ENCODE results near the gene IFI27L1.

IFI27L1 gene

GRCh38 chr14:94050231-94050880 lies 30.8 kb upstream of the IFI27L1 start:
- ChIA-PET CTCF (interaction anchor here (0.8 to 11.3 kb wide), 10 partner anchors 13 to 114 kb away, joined by 3 to 143 read pairs (median 14); no protein-coding TSS in a partner anchor), POLR2A (interaction anchor here (0.7 kb wide), 1 partner anchor 550 kb away, joined by 3 read pairs; no protein-coding TSS in a partner anchor)
- TF ChIP-seq, protein P1, sequence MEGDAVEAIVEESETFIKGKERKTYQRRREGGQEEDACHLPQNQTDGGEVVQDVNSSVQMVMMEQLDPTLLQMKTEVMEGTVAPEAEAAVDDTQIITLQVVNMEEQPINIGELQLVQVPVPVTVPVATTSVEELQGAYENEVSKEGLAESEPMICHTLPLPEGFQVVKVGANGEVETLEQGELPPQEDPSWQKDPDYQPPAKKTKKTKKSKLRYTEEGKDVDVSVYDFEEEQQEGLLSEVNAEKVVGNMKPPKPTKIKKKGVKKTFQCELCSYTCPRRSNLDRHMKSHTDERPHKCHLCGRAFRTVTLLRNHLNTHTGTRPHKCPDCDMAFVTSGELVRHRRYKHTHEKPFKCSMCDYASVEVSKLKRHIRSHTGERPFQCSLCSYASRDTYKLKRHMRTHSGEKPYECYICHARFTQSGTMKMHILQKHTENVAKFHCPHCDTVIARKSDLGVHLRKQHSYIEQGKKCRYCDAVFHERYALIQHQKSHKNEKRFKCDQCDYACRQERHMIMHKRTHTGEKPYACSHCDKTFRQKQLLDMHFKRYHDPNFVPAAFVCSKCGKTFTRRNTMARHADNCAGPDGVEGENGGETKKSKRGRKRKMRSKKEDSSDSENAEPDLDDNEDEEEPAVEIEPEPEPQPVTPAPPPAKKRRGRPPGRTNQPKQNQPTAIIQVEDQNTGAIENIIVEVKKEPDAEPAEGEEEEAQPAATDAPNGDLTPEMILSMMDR (IDR thresholded peaks at IDR 0.05; ENCODE audit: insufficient read depth, low read length, missing control alignments), result no peak
- no peak overlapping the region for H3K4me3 ChIP-seq (ENCODE audit: low read depth, low read length)
- DNase-seq (ENCODE audit: low read depth, low spot score), result no peak

DNA sequence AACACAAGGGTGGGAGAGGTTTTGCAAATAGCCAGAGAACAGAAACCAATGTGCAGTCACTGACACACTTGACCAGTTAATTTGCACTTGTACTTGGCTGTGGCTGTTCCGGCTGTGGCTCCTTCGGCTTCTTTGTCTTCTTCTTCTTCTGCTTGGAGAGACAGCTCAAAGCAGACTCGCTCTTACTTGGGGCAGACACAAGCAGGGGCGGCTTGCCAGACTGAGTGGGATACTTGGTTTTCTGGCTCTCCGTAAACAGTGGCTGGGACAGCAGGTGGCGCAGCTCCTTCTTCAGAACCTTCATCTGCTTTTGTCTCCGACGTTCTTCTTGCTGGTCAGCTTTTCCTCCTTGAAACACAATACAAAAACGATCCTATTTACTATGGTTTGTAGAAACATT lies 30.0 kb upstream of the IFI27L1 start:
- no peak for DNase-seq (ENCODE audit: low read depth, low spot score)
- ChIA-PET CTCF (interaction anchor here (0.6 to 11.3 kb wide), 12 partner anchors 10 to 133 kb away, joined by 3 to 143 read pairs (median 6); no protein-coding TSS in a partner anchor), POLR2A (interaction anchor here (1.1 kb wide), 1 partner anchor 85 kb away, joined by 3 read pairs; no protein-coding TSS in a partner anchor)
- no peak overlapping the region for H3K4me3 ChIP-seq (ENCODE audit: low read depth, low read length)
- TF ChIP-seq, protein P1 (IDR thresholded peaks at IDR 0.05; ENCODE audit: insufficient read depth, low read length, missing control alignments), result peak; percentile 56

DNA sequence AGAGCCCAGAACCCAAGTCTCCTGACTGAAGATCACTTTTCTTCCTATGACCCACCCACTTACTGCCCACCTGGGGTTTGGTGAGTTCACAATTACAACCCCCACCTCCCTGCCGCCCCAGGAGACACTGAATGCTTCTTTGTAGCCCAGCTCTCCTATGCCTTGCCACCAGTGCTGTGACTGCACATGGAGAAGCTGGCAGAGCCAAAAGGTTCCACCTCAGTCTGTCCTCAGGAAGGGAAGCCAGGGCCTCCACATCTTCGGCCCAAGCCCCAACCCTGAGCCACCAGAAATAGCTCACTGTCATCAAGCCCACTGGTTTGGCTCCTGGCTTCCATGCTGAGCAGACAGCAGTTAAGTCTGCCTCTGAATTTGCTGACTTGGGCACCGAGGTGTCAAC lies 29.3 kb upstream of the IFI27L1 start:
- CTCF ChIA-PET, result interaction anchor here (0.6 to 11.3 kb wide), 11 partner anchors 10 to 128 kb away, joined by 3 to 143 read pairs (median 7); no protein-coding TSS in a partner anchor
- TF ChIP-seq, protein P1 (IDR thresholded peaks at IDR 0.05; ENCODE audit: insufficient read depth, low read length, missing control alignments), result no peak
- POLR2A ChIA-PET, result interaction anchor here (0.8 to 1.1 kb wide), 2 partner anchors 29 to 85 kb away, joined by 3 read pairs; partner anchors contain the start of genes DDX24 and IFI27L1
- DNase-seq (ENCODE audit: low read depth, low spot score), result no peak
- H3K4me3 ChIP-seq (ENCODE audit: low read depth, low read length), result no peak overlapping the region

GRCh38 chr14:94052199-94052598 lies 28.9 kb upstream of the IFI27L1 start:
- ChIA-PET CTCF (interaction anchor here (1.3 to 11.3 kb wide), 8 partner anchors 12 to 128 kb away, joined by 4 to 143 read pairs (median 30); no protein-coding TSS in a partner anchor), POLR2A (interaction anchor here (0.8 kb wide), 1 partner anchor 29 kb away, joined by 3 read pairs; the partner anchor contains the start of genes DDX24 and IFI27L1)
- DNase-seq (ENCODE audit: low read depth, low spot score), result no peak
- TF ChIP-seq, protein P1 (IDR thresholded peaks at IDR 0.05; ENCODE audit: insufficient read depth, low read length, missing control alignments), result no peak
- H3K4me3 ChIP-seq (ENCODE audit: low read depth, low read length), result no peak overlapping the region

GRCh38 chr14:94052662-94053061 lies 28.4 kb upstream of the IFI27L1 start:
- ChIA-PET POLR2A (interaction anchor here (0.8 kb wide), 1 partner anchor 29 kb away, joined by 3 read pairs; the partner anchor contains the start of genes DDX24 and IFI27L1), CTCF (interaction anchor here (1.0 to 11.3 kb wide), 9 partner anchors 11 to 128 kb away, joined by 3 to 143 read pairs (median 15); no protein-coding TSS in a partner anchor)
- H3K4me3 ChIP-seq (ENCODE audit: low read depth, low read length), result no peak overlapping the region
- TF ChIP-seq, protein P1 (IDR thresholded peaks at IDR 0.05; ENCODE audit: insufficient read depth, low read length, missing control alignments), result no peak
- DNase-seq (ENCODE audit: low read depth, low spot score), result no peak

GRCh38 chr14:94054401-94054800 lies 26.7 kb upstream of the IFI27L1 start:
- TF ChIP-seq, protein P1 (IDR thresholded peaks at IDR 0.05; ENCODE audit: insufficient read depth, low read length, missing control alignments), result no peak
- CTCF ChIA-PET, result interaction anchor here (0.9 to 11.3 kb wide), 5 partner anchors 9 to 84 kb away, joined by 3 to 143 read pairs (median 62); no protein-coding TSS in a partner anchor
- no peak overlapping the region for H3K4me3 ChIP-seq (ENCODE audit: low read depth, low read length)
- POLR2A ChIA-PET, result no interaction called here
- DNase-seq (ENCODE audit: low read depth, low spot score), result no peak

Data from AG04449 (cell line).